Stimulated activated CD4-positive, alpha-beta T cell treated with anti-CD3 and anti-CD28 coated beads, Interleukin-1b, Interleukin-23, amount 100 ng/mL, for 1 hour (primary cell): Measurements from ENCODE around the gene ZDHHC5.
"Not testable (repeated sequence)": the region's sequence is repeated elsewhere in the genome, so short reads cannot be mapped to it uniquely, and the experiment has no call there.

Source experiments
- DNase-seq, 2 donors: peaks; one replicate each; pipeline ENCODE4 v3.0.0-alpha.2; 2020; ENCODE audit warnings: low read depth in 2 of 2

The ZDHHC5 gene

DNA sequence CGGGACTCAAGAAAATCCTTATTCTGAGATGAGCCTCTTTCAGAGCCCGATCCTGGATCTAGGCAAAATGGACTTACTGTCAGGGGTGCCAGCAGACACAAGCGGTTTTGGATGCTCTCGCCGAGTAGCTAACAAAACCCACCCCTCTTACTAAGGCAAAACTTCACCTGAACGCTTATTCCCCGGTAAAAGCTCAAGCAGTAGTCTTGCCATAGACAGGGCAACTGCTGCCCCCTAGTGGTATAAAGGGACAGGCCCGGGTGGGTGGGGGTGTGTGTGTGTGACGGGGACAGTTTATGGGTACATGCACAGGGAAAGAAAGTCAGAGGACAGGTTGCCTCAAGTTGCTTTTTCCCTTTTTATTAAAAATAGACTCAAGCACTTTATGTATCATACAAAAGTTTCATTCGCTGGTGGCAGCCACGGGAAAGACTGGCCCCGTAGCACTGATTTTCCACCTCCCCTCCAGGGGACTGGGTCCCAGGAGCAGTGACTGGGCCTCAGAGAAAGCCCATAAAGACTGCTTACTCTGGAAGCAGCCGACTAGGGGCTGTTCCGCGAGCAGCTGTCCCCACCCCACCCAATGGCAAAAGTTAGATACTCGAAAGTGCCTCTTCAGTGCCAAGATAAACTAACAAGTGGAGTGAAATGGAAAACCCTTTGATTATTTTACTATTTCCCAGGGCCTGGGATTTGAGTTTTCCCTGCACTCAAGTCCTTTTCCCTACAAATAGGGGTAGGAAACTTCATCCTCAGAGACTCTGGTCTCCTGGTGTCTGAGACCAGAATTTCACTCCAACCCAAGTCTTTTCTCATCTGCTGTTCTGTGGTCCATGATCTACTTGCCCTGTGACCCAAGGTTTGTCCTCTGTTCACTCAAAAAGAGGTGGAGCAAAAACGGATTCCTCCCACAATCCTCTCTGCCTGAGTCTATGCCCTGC, 22.9 kb upstream of the ZDHHC5 start:
- DNase-seq = peak; percentile 75 to 78

DNA sequence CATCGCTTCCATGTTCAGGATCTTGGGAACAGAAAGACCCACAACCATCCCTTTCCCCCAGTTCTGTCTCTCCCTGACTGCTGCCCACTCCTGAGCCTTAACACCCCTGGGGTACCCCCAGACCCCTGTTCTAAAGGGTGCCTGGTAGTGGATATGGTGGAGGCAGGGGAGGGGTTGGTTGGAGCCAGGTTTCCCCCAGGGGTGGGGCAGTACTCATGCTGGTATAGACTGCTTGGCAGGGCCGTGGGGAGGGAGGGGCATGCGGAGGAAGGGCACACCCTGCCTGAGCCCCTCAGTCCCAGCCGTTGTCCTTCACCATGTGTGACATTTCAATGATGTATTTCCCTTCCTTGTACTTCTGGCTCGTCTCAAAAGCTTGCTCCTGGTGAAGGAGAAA, 22.2 kb upstream of the ZDHHC5 start:
- DNase-seq = no peak

DNA sequence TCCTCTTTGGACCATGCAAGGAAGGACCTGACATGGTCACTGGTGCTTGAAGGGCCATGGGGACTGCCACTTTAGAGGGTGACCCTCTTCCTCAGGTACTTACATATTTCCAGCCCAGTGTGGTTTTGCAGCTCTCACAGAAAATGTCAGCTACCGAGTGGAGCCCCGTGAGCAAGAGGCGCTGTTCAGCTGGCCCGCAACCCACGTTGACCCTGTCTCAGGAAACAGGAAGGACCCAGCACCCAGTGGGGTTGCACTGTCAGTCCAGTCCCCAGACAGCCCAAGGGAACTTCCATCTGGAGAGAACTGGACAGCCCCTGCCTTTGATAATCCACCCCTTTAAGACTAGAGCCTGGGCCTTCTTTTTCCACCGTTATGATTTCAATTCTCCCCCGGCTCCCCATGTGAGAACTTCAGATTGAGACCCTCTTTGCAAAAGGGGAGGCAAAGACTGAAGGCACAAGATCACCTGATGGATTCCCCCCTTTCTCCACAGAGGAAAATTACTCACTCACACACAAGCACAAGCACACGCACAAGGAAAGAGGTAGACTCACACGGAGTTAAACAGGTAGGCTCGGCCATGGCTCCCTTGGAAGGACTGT, 21.6 kb upstream of the ZDHHC5 start:
- no peak for DNase-seq

DNA sequence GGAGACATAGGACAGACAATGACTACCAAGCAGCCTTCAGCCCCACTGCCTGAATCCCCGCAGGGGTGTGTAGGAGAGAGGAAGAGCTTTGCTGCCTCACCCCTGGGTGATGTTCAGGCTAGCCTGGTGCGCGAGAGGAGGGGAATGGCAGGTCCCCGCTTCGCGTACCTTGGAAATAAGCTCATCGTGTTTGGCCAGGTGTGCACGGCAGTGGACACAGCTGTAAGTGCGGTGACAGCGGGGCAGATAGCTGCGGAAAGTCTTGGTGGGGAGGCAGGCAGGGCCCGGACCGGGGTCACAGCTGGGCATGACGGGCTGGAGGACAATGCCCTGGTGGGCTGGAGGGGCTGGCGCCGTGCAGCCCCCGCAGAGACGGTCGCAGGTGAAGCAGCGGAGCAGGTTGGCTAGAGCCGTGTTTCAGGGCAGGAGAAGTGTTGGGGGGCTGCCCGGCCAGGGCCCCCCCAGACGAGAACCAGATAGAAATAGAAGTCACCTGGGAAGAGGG, 21.1 kb upstream of the ZDHHC5 start:
- DNase-seq = no peak

DNA sequence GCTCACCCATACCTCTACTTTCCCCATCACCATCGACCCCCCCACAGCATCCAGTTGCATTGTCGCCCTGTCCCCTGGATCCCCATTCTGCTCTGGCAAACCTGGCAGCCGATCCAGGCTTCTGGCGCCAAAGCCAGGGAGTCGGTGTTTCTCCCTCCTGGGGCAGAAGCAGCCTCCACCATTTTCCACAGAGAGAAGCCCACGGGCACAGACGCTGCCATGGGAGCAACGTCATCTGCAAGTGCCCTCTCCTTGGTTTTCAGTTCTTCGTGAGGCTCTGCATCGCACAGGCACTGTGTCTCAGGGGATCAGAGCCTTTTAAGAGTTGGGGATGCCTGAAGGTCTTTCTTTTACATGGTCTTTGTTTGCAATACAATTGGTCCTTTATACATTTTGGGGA, 20.5 kb upstream of the ZDHHC5 start:
- DNase-seq = no peak

DNA sequence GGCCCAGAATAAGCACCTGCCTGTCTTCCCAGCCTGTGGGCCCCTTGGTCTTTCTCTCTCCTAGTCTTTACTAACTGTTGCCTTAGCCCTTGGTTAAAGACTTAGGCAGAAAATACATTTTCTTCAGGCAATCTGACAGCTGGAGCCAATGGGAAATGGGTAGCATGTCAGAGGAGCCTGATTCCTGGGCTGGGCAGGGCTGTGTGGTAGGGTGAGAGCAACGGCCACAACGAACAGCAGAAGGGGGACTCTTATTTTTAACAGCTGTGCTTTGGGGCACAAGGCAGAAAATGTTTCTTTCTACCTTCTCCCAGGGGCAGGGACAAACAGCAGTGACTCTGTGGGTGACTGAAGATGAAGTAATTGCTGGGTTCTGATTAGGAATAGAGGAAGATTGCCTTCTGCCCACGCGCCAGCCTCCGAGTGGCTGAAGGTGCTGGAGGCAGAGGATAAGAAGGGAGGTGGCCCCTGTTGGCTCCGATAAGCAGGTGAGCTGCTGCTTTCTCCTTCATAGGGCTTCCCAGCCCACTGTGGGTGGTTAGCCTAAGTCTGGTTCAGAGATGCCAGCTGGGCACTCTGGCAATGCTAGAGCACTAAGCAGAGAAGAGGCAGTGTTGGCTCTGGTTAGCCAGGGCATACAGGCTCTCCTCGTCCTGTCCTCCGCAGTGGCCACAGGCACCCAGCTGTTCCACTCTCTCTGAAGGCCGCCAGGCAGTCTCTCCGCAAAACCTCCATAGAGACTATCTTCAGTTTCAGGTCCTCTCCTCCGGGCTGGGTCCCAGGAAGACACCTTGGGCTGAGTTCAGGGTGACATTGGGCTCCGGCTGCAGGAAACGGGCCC, 19.7 kb upstream of the ZDHHC5 start:
- DNase-seq = no peak

DNA sequence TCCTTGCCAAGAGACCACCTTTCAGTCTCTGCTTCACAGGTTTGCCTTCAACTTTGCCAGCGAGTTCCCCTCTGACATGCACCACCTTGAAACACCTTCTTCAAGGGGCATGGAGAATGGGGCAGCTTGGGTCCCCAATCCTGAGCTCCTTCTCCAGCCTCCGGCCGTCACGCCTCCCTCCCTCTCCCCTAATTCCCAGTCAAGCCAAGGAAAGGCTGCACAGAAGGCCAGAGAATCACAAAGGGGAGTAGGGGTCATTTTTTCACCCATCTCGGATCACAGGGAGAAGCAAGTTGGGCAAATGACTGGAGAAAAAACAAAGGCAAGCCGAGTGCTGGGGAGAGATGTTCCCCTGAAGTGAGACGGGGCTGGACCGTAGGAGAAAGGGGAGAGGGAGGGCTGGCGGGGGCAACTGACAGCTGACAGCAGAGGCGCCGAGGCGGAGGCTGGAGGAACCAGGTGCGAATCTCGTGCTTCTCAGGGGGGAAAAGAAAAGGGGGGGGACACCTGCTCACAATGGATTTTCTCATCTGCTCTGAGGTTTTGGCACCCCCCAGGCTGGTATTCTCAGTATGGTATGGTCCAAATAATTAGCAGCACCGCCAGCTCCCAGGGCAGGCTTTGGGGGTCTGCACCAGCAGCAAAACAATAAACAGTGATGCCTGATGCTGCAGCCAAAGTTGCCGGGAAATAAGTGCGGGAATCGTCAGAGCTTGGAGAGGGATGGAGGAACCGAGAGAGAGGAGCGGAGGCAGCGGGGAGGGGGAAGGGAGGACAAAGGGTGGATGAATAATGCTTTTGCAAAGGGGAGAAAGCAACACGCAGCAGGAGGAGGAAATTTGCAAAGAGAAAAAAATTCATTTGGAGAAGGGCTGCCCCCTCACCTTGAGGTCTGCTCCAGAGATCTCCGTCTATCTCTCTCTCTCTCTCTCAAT, 18.8 kb upstream of the ZDHHC5 start:
- no peak for DNase-seq

DNA sequence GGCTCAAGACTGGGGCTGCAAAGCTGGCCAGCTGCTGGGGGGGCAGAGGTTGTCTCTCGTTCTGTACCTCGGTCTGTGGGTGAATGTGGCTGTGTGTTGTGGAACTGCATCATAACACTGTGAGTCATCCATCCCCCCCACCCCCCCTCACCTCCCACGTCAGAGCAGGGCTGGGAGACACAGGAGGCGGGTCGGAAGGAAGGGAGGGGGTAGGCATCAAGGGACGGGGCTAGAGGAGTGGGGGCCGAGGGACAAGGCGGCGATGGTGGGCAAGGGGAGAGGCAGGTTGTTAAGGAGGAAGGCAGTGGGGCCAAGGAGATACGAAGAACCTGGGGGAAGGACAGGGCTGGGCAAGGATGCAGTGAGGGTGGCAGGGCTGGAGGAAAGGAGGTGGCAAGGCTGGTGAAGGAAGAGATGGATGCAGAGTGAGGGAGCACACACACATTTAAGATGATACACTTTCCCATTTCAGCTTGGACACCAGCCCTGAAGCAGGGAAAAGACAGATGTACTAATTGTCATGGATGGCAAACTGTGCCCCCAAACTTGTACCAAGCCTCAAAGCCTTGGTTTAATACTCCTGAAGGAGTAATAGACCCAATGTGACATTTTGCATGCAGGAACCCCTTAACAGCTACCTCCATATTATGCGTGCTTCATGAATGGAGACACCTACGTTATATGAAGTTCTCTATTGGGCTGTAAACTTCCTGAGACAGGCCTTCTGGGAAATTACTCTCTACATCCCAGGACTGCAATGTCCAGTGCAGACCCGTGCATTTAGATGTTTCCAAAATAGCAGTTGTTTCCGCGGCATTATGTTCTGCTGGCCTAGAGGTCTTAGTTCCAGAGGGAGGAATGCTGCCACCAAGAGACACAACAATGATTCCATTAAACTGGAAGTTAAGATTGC, 17.8 kb upstream of the ZDHHC5 start, which contains the start of gene YPEL4:
Gene YPEL4, minus strand, starts transcription at position 87 of the 913 bp plus-strand sequence. CDS start 2,805 bp downstream, outside the sequence.
- DNase-seq = peak; percentile 23 to 31

DNA sequence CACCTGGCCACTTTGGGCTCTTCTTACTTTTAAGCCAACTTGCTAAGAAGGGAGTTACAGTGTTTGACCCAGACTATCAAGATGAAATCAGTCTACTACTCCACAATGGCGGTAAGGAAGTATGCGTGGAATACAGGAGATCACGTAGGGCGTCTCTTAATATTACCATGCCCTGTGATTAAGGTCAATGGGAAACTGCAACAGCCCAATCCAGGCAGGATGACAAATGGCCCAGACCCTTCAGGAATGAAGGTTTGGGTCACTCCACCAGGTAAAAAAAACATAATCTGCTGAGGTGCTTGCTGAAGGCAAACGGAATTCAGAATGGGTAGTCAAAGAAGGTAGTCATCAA, 17.2 kb upstream of the ZDHHC5 start:
- no peak for DNase-seq

DNA sequence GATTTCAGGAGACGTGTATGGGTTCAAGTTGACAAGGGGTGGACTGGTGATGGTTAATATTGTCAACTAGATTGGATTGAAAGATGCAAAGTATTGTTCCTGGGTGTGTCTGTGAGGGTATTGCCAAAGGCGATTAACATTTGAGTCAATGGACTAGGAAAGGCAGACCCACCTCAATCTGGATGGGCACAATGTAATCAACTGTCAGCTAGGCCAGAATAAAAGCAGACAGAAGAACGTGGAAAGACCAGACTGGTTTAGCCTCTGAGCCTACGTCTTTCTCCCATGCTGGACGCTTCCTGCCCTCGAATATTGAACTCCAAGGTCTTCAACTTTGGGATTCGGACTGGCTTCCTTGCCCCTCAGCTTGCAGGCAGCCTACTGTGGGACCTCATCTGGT, 16.5 kb upstream of the ZDHHC5 start:
- DNase-seq = no peak

DNA sequence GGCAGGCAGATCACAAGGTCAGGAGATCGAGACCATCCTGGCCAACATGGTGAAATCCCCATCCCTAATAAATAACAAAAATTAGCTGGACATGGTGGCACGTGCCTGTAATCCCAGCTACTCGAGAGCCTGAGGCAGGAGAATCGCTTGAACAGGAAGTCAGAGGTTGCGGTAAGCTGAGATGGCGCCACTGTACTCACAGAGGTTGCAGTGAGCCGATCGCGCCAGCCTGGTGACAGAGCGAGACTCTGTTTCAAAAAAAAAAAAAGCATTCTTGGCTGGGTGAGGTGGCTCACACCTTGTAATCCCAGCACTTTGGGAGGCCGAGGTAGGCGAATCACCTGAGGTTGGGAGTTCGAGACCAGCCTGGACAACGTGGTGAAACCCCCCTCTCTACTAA, 15.7 kb upstream of the ZDHHC5 start:
- not testable (repeated sequence) for DNase-seq

DNA sequence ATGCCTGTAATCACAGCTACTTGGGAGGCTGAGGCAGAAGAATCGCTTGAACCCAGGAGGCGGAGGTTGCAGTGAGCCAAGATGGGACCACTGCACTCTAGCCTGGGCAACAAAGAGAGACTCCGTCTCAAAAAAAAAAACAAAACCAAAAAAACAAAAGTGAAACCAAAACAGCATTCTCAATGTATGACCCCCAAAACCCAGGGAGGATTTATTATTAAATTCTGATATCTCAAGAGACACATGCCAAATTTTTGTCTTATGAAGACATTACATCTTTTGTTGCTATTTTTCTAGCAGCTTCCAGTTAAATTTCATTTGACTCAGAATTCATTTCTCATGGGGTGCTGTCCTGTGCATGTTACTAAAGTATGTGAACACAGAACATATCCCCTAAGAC, 15.3 kb upstream of the ZDHHC5 start:
- no peak for DNase-seq

DNA sequence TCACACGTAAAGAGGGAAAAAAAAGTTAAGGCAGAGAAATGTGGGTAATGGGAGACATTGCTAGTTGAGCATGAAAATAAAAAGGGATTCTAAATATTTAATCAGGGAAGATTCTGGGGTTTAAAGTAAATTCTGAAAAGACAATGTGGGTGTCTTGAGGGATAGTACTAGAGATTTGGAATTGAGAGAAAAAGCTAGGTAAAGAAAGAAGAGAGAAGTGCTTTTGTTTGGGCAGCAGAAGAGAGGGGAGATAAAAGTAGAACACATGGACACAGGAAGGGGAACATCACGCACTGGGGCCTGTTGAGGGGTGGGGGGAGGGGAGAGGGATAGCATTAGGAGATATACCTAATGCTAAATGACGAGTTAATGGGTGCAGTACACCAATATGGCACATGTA, 14.8 kb upstream of the ZDHHC5 start:
- DNase-seq = no peak

DNA sequence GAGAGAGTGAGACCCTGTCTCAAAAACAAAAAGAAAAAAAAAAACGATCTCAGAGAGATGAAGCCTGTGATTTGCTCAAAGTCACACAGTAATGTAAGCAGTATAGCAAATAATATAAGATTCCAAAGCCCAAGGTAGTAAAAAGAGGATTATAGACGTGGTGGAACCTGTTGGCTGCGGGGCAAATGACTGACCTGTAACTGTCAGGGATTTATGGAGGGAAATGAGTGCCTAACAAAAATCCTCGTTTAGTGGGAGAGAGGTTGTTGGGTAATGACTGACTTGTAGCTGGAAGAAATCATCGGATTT, 11.1 kb upstream of the ZDHHC5 start:
- no peak for DNase-seq

DNA sequence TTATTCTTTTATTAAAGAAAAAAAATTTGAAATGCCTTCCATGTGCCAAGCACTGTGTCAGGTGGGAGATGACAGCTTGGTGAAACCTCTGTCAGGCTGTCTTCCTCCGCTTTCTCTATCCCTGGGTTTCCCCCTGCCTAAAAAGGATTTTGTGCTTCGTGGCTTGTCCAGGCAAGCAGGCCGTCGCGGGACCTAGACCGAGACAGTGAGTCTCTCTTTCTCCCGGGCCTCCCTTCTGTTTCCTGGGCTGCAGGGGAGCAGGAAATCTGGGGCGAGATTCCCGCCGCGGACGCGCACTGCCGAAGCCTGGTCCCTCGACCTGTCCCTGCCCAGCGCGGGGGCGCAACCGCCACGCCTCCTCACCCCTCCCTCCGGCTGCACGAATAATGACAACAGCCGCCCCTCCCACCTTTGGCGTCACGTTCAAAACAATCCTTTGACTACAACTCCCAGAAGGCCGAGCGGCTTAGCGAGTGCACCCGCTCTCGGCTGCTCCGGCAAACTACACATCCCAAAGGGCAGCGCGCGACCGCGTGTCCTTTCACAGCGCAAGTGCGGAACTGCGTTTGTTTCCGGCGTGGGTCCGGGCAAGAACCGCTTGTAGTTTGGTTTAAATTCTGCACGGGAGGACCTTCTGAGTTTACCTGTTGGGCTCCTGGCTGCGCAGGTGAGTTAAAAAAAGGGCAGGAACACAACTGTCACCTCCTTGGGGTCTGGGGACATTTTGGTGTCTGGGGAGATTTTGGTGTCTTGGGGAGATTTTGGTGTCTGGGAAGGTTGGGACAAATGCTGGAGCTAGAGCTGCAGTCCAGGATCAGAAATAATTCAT, 10.5 kb upstream of the ZDHHC5 start, which contains the start of gene CLP1:
Gene CLP1, plus strand, starts transcription at position 569 of the 829 bp plus-strand sequence. CDS start 1,715 bp downstream, outside the sequence.
- peak; percentile 93 to 96 for DNase-seq

DNA sequence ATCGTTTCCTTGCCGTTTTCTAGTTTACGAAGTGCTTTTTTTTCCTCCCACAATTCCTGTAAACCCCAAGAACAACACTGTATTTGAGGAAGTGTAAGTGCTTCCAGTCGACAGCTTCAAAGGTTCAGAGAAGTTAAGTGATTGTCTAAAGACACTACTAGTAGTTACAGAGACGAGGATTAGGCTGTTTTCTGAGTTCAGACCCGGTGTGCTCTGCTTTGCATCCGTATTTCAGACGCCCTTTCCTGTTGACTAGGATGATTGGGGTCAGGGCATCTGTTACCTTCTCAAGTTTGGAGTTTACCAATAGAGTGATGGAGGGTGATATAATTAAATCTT, 9.9 kb upstream of the ZDHHC5 start:
- no peak for DNase-seq

DNA sequence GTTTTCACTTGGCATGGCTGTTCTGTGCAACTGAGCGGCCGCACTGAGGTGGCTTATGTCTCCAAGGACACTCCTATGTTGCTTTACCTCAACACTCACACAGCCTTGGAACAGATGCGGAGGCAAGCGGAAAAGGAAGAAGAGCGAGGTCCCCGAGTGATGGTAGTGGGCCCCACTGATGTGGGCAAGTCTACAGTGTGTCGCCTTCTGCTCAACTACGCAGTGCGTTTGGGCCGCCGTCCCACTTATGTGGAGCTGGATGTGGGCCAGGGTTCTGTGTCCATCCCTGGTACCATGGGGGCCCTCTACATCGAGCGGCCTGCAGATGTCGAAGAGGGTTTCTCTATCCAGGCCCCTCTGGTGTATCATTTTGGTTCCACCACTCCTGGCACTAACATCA, 8.2 kb upstream of the ZDHHC5 start:
- DNase-seq = no peak

DNA sequence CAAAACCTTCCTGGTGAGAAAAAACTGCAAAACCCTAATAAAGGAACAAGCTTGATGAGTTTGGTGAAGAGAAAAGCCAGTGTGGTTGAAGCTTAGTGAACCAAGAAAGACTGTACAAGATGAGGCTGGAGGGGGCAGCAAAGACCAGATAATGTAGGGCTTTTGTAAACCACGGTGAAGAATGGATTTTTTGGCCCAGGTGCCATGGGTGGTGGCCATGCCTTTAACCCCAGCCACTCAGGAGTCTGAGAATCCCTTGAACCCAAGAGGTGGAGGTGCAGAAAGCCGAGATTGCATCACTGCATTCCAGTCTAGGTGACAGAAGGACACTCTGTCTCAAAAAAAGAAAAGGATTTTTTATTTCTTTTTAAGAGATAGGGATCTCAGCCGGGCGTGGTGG, 5.0 kb upstream of the ZDHHC5 start:
- no peak for DNase-seq

DNA sequence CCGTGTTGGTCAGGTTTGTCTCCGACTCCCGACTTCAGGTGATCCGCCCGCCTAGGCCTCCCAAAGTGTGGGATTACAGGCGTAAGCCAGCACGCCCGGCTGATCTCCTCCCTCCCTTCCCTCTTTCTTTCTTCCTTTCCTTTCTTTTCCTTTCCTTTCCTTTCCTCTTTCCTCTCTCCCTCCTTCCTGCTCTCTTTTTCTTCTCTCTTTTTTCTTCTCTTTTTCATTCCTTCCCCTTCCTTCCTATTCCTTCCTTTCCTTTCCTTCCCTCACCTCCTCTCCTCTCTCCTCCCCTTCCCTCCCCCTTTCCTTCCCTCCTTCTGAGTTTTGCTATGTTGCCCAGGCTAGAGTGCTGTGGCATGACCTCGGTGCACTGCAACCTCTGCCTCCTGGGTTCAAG, 3.9 kb upstream of the ZDHHC5 start:
- DNase-seq = no peak
